HepG2 (cell line): ENCODE data around the gene GUCY1A2. TPM values are rescaled to one million over a fixed set of nuclear protein-coding genes. Genes with fewer than 3 reads are reported as not detected.

Experiments used
- ATAC-seq: fragments of 200-7000 bp; cut with Tn5 transposase; 3 replicates; pipeline ENCODE4 v1.9.1; 2020; ENCODE audit warnings: mild to moderate bottlenecking, moderate library complexity
- BruUV-seq: library from RNA; stranded (reverse); fragments of 400-500 nt; replicated peaks from 2 replicates; lab custom pipeline; 2021; lab: Mats Ljungman, UMichigan
- CTCF ChIA-PET: fragments of 300-600 bp; formaldehyde crosslinking; extraction: SDS; loops from one replicate; lab custom pipeline; 2021; ENCODE audit warnings: low total read pairs, inconsistent platforms, low intra/inter-chr PET ratio; lab: Yijun Ruan, JAX
- POLR2A ChIA-PET: fragments of 350-600 bp; sonication (Branson Sonifier 250); formaldehyde crosslinking; loops from one replicate; lab custom pipeline; 2020; ENCODE audit warnings: antibody characterized with exemption, inconsistent platforms; lab: Yijun Ruan, JAX
- DNase-seq: peaks from one replicate; pipeline ENCODE4 v3.0.0-alpha.2; 2015; ENCODE audit warnings: low spot score
- FAIRE-seq: peaks from 3 replicates; lab custom pipeline; 2011; peaks lifted over from hg19 to GRCh38; lab: Jason Lieb, UNC
- H2AFZ ChIP-seq: one replicate; pipeline ENCODE4 v1.6.1; 2011; ENCODE audit warnings: low read length, inconsistent platforms
- H3K27ac ChIP-seq: fragments of 300-600 bp; 3 replicates; pipeline ENCODE4 v1.8.0; 2011; ENCODE audit warnings: mixed run types, mild to moderate bottlenecking, mixed read lengths, low read length, inconsistent platforms; ENCODE audit not compliant: insufficient read depth; ENCODE audit errors: extremely low read length
- H3K27me3 ChIP-seq, 2 experiments: fragments of 200-600 bp in 1 of 2; 2 replicates in 1 of 2; 3 replicates in 1 of 2; pipeline versions ENCODE4 v1.6.0 to v1.8.0; 2011; ENCODE audit warnings: low read length in 2 of 2, mild to moderate bottlenecking in 2 of 2, moderate library complexity in 2 of 2, inconsistent platforms in 1 of 2; ENCODE audit not compliant: insufficient read depth in 2 of 2, control insufficient read depth in 1 of 2
- H3K36me3 ChIP-seq, 2 experiments: fragments of 200-600 bp in 1 of 2; replicated peaks in 1 of 2; 2 replicates in 1 of 2; 3 replicates in 1 of 2; pipeline versions ENCODE4 v1.5.1 to v1.8.0; 2011; ENCODE audit warnings: low read length in 2 of 2, inconsistent platforms in 1 of 2; ENCODE audit not compliant: insufficient read depth in 2 of 2, control insufficient read depth in 1 of 2
- H3K4me1 ChIP-seq: 2 replicates; pipeline ENCODE4 v1.5.1; 2012; ENCODE audit warnings: low read length, inconsistent platforms; ENCODE audit not compliant: insufficient read depth
- H3K4me2 ChIP-seq: 2 replicates; pipeline ENCODE4 v1.6.0; 2011; ENCODE audit warnings: low read depth, low read length, inconsistent platforms
- H3K4me3 ChIP-seq, 3 experiments: fragments of 200-600 bp in 1 of 3; sonication (generic), shearing (Covaris generic) in 1 of 3; replicated peaks in 1 of 3; 2 replicates each; pipeline ENCODE4 v1.5.1; 2011 to 2016; ENCODE audit warnings: low read length in 3 of 3, inconsistent platforms in 2 of 3, low read depth in 2 of 3, mild to moderate bottlenecking in 2 of 3, control low read depth in 1 of 3, mixed read lengths in 1 of 3; ENCODE audit not compliant: insufficient read depth in 1 of 3
- H3K79me2 ChIP-seq: one replicate; pipeline ENCODE4 v1.6.1; 2011; ENCODE audit warnings: low read length, inconsistent platforms; ENCODE audit not compliant: insufficient read depth
- H3K9ac ChIP-seq: 2 replicates; pipeline ENCODE4 v1.6.0; 2011; ENCODE audit warnings: mild to moderate bottlenecking, low read depth, low read length, inconsistent platforms; ENCODE audit not compliant: insufficient read depth
- H3K9me3 ChIP-seq: 2 replicates; pipeline ENCODE4 v1.5.1; 2012; ENCODE audit warnings: mild to moderate bottlenecking, low read length
- H4K20me1 ChIP-seq: 2 replicates; pipeline ENCODE4 v1.6.0; 2011; ENCODE audit warnings: inconsistent platforms, mild to moderate bottlenecking, low read length, moderate library complexity; ENCODE audit not compliant: insufficient read depth
- ASH2L ChIP-seq: fragments of 300-600, 200-600 bp; sonication (generic); IDR thresholded peaks from 2 replicates; pipeline ENCODE4 v1.7.0; 2017; ENCODE audit warnings: low read depth, mild to moderate bottlenecking, moderate library complexity, mixed read lengths, low read length; ENCODE audit not compliant: insufficient read length
- GABPB1 ChIP-seq: IDR thresholded peaks from 2 replicates; pipeline ENCODE4 v1.6.1; 2016; ENCODE audit warnings: mild to moderate bottlenecking, missing genetic modification reagents, moderate library complexity, missing compliant biosample characterization
- KDM5A ChIP-seq: fragments of 200-600 bp; sonication (generic); IDR thresholded peaks from 2 replicates; pipeline ENCODE4 v1.7.0; 2018; ENCODE audit warnings: antibody characterized with exemption, mild to moderate bottlenecking, low read length, borderline replicate concordance
- NBN ChIP-seq: fragments of 450-650 bp; conservative IDR thresholded peaks from 2 replicates; pipeline ENCODE4 v1.6.1; 2017
- NCOR1 ChIP-seq: fragments of 200-600 bp; sonication (generic); IDR thresholded peaks from 2 replicates; pipeline ENCODE4 v1.7.0; 2017; ENCODE audit warnings: antibody characterized with exemption, low read length, borderline replicate concordance
- ONECUT2 ChIP-seq: sonication (generic); formaldehyde crosslinking; IDR thresholded peaks from 2 replicates; pipeline ENCODE4 v1.4.0; 2020; ENCODE audit warnings: missing genetic modification reagents
- ZNF12 ChIP-seq: sonication (generic); formaldehyde crosslinking; IDR thresholded peaks from 2 replicates; pipeline ENCODE4 v1.5.0; 2020; ENCODE audit warnings: missing genetic modification reagents
- ZNF788 ChIP-seq: sonication (generic); formaldehyde crosslinking; IDR thresholded peaks from 2 replicates; pipeline ENCODE4 v1.5.0; 2020; ENCODE audit warnings: mild to moderate bottlenecking, missing genetic modification reagents, borderline replicate concordance
- WGBS: methylation state at CpG from one replicate; pipeline ENCODE4 v1.1.6; 2017; ENCODE audit warnings: low lambda C conversion rate; 5-methylcytosine and 5-hydroxymethylcytosine counted together
- in situ Hi-C: cut with HindIII; loops from 2 replicates; pipeline ENCODE4 v1.10.0; 2017; ENCODE audit warnings: low pct_unique_long_range_greater_than_20kb; ENCODE audit not compliant: extremely low pct_ligation_motif_present
- intact Hi-C: fragments of 100-400 bp; cut with micrococcal nuclease; formaldehyde crosslinking; loops from one replicate; pipeline ENCODE4 v1.10.0; 2022; ENCODE audit not compliant: unreplicated experiment
- polyA plus RNA-seq, 8 experiments: library from polyadenylated mRNA; depleted of rRNA in 3 of 8; stranded (reverse) in 7 of 8; unstranded in 1 of 8; fragments of >200 nt; fragmentation: Illumina TruSeq in 4 of 8; extraction: Trizol in 4 of 8; gene quantifications; 2 replicates each; pipeline versions ENCODE4 v1.2.1 to v1.2.3, GENCODE V29; 2011 to 2016; ENCODE audit warnings: low read depth in 4 of 8, missing spikeins in 1 of 8, mixed read lengths in 1 of 8; ENCODE audit not compliant: insufficient read depth in 1 of 8
- total RNA-seq, 5 experiments: library from RNA; depleted of rRNA; stranded (reverse); fragments of >200 nt; fragmentation: Illumina TruSeq; extraction: Trizol; gene quantifications; 2 replicates each; pipeline ENCODE4 v1.2.3, GENCODE V29; 2016; ENCODE audit warnings: low read depth in 1 of 5
- TF ChIP-seq, protein P1 (sequence below): sonication (generic); formaldehyde crosslinking; IDR thresholded peaks from 2 replicates; pipeline ENCODE4; 2020; ENCODE audit warnings: missing genetic modification reagents, mild to moderate bottlenecking, borderline replicate concordance
- TF ChIP-seq, protein P2 (sequence below): sonication (generic); formaldehyde crosslinking; IDR thresholded peaks from 2 replicates; pipeline ENCODE4 v1.4.0; 2020; ENCODE audit warnings: missing genetic modification reagents
- TF ChIP-seq, protein P3 (sequence below): sonication (generic); formaldehyde crosslinking; IDR thresholded peaks from 2 replicates; pipeline ENCODE4 v1.8.0; 2022; ENCODE audit warnings: missing genetic modification reagents, mild to moderate bottlenecking, moderate library complexity, borderline replicate concordance

Gene GUCY1A2
- total and polyA plus RNA-seq, 2 of the 13 experiments (the other 11 are each of a cell fraction or from before 2014, with no cell fraction given) = 0.01 to 0.07 TPM

DNA sequence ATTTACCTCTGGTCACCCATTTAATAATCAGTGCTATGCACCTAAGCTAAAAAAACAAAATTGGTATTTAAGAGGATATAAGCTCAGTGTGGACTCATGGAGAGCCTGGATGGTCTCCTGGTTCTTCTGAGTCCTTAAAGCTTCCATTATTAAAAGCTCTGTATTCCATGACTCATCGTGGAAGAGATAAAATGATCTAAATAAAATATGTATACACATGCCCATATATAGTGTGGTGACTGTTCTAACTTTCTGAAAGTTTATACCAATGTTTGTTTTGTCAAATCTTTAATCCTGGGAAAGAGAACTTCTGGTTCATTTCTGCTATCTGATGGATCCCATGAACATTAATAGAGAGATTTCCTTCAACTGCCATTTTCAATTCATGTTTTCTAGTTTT is 375.9 kb downstream of the GUCY1A2 start:
- intact Hi-C loops (no loop called here), in situ Hi-C loops (no loop called here)
- Histone ChIP-seq H4K20me1 (no peaks in the 10 kb centered on the region), H3K4me1 (no peaks in the 10 kb centered on the region), H3K4me3 (no peak overlapping the region), H3K36me3 (no peaks in the 10 kb centered on the region), H3K4me2 (no peak overlapping the region), H3K9me3 (peaks cover 55% of the 10 kb centered on the region), H3K79me2 (no peaks in the 10 kb centered on the region), H2AFZ (no peak overlapping the region), H3K27me3 (no peaks in the 10 kb centered on the region), H3K9ac (no peak overlapping the region), H3K27ac (no peak overlapping the region)
- WGBS = 0% methylated on average over 1 of the region's 1 CpG
- POLR2A ChIA-PET = no interaction called here
- CTCF ChIA-PET = no interaction called here
- no peak for FAIRE-seq
- TF ChIP-seq ASH2L (no peak), ZNF12 (CRISPR knock-in tag) (no peak), KDM5A (no peak), ONECUT2 (CRISPR knock-in tag) (no peak), NBN (no peak), GABPB1 (CRISPR knock-in tag) (no peak), NCOR1 (no peak), ZNF788 (CRISPR knock-in tag) (no peak)
- TF ChIP-seq, protein P1, sequence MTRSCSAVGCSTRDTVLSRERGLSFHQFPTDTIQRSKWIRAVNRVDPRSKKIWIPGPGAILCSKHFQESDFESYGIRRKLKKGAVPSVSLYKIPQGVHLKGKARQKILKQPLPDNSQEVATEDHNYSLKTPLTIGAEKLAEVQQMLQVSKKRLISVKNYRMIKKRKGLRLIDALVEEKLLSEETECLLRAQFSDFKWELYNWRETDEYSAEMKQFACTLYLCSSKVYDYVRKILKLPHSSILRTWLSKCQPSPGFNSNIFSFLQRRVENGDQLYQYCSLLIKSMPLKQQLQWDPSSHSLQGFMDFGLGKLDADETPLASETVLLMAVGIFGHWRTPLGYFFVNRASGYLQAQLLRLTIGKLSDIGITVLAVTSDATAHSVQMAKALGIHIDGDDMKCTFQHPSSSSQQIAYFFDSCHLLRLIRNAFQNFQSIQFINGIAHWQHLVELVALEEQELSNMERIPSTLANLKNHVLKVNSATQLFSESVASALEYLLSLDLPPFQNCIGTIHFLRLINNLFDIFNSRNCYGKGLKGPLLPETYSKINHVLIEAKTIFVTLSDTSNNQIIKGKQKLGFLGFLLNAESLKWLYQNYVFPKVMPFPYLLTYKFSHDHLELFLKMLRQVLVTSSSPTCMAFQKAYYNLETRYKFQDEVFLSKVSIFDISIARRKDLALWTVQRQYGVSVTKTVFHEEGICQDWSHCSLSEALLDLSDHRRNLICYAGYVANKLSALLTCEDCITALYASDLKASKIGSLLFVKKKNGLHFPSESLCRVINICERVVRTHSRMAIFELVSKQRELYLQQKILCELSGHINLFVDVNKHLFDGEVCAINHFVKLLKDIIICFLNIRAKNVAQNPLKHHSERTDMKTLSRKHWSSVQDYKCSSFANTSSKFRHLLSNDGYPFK (CRISPR knock-in tag) = no peak
- TF ChIP-seq, protein P2, sequence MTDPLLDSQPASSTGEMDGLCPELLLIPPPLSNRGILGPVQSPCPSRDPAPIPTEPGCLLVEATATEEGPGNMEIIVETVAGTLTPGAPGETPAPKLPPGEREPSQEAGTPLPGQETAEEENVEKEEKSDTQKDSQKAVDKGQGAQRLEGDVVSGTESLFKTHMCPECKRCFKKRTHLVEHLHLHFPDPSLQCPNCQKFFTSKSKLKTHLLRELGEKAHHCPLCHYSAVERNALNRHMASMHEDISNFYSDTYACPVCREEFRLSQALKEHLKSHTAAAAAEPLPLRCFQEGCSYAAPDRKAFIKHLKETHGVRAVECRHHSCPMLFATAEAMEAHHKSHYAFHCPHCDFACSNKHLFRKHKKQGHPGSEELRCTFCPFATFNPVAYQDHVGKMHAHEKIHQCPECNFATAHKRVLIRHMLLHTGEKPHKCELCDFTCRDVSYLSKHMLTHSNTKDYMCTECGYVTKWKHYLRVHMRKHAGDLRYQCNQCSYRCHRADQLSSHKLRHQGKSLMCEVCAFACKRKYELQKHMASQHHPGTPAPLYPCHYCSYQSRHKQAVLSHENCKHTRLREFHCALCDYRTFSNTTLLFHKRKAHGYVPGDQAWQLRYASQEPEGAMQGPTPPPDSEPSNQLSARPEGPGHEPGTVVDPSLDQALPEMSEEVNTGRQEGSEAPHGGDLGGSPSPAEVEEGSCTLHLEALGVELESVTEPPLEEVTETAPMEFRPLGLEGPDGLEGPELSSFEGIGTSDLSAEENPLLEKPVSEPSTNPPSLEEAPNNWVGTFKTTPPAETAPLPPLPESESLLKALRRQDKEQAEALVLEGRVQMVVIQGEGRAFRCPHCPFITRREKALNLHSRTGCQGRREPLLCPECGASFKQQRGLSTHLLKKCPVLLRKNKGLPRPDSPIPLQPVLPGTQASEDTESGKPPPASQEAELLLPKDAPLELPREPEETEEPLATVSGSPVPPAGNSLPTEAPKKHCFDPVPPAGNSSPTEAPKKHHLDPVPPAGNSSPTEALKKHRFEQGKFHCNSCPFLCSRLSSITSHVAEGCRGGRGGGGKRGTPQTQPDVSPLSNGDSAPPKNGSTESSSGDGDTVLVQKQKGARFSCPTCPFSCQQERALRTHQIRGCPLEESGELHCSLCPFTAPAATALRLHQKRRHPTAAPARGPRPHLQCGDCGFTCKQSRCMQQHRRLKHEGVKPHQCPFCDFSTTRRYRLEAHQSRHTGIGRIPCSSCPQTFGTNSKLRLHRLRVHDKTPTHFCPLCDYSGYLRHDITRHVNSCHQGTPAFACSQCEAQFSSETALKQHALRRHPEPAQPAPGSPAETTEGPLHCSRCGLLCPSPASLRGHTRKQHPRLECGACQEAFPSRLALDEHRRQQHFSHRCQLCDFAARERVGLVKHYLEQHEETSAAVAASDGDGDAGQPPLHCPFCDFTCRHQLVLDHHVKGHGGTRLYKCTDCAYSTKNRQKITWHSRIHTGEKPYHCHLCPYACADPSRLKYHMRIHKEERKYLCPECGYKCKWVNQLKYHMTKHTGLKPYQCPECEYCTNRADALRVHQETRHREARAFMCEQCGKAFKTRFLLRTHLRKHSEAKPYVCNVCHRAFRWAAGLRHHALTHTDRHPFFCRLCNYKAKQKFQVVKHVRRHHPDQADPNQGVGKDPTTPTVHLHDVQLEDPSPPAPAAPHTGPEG (CRISPR knock-in tag) = no peak
- TF ChIP-seq, protein P3, sequence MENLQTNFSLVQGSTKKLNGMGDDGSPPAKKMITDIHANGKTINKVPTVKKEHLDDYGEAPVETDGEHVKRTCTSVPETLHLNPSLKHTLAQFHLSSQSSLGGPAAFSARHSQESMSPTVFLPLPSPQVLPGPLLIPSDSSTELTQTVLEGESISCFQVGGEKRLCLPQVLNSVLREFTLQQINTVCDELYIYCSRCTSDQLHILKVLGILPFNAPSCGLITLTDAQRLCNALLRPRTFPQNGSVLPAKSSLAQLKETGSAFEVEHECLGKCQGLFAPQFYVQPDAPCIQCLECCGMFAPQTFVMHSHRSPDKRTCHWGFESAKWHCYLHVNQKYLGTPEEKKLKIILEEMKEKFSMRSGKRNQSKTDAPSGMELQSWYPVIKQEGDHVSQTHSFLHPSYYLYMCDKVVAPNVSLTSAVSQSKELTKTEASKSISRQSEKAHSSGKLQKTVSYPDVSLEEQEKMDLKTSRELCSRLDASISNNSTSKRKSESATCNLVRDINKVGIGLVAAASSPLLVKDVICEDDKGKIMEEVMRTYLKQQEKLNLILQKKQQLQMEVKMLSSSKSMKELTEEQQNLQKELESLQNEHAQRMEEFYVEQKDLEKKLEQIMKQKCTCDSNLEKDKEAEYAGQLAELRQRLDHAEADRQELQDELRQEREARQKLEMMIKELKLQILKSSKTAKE = no peak
- no TSS peak for BruUV-seq
- no peak for ATAC-seq
- no peak for DNase-seq
